DND-41 (cell line): ENCODE results near the gene CD34.

Source experiments
- EZH2 ChIP-seq: IDR thresholded peaks from 3 replicates; pipeline ENCODE4 v1.6.1; 2012; ENCODE audit warnings: borderline replicate concordance, low read depth, mild to moderate bottlenecking, moderate library complexity, low read length, inconsistent platforms; ENCODE audit not compliant: severe bottlenecking
- TF ChIP-seq, protein P1 (sequence below): IDR thresholded peaks from 2 replicates; pipeline ENCODE4 v1.5.1; 2012; ENCODE audit warnings: borderline replicate concordance, low read length, moderate library complexity, mild to moderate bottlenecking; ENCODE audit not compliant: poor library complexity, severe bottlenecking; ENCODE audit errors: extremely low read depth

DNA sequence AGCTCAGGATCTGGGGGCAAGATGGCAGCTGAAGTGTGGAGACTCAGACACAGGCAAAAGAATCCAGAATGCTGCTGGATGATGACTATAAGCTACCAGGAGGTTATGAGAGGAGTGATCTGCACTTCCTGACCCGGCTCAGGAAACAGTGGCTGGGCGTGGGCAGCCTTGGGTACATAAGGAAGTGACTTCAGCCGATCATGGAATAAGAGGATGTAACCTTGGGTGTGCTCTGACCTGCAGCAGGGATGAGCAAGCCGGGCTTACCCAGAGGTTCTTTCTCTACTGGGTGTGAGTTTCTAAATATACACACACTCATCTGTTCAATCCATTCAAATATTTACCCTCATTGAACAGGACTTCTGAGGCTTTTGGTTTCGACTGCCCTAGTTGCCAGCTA, 62.7 kb downstream of the CD34 start:
- TF ChIP-seq, protein P1, sequence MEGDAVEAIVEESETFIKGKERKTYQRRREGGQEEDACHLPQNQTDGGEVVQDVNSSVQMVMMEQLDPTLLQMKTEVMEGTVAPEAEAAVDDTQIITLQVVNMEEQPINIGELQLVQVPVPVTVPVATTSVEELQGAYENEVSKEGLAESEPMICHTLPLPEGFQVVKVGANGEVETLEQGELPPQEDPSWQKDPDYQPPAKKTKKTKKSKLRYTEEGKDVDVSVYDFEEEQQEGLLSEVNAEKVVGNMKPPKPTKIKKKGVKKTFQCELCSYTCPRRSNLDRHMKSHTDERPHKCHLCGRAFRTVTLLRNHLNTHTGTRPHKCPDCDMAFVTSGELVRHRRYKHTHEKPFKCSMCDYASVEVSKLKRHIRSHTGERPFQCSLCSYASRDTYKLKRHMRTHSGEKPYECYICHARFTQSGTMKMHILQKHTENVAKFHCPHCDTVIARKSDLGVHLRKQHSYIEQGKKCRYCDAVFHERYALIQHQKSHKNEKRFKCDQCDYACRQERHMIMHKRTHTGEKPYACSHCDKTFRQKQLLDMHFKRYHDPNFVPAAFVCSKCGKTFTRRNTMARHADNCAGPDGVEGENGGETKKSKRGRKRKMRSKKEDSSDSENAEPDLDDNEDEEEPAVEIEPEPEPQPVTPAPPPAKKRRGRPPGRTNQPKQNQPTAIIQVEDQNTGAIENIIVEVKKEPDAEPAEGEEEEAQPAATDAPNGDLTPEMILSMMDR = no peak
- TF ChIP-seq EZH2 = no peak
